Liver (tissue), 9 donors: ENCODE results near the gene MST1R. TPM values are rescaled to one million over a fixed set of nuclear protein-coding genes. Genes with fewer than 3 reads are reported as not detected.

ENCODE experiments used
- DNase-seq: peaks from one replicate; pipeline ENCODE4 v3.0.0-alpha.2; 2017; ENCODE audit warnings: low spot score
- H3K27ac ChIP-seq, 2 donors: one replicate each; pipeline ENCODE4 v1.7.0; 2013; ENCODE audit warnings: inconsistent platforms in 2 of 2, low read length in 2 of 2, control low read depth in 1 of 2, low read depth in 1 of 2, mild to moderate bottlenecking in 1 of 2
- H3K27me3 ChIP-seq, 4 donors: one replicate each; pipeline versions ENCODE4 v1.6.1 to v1.7.0; 2013; ENCODE audit warnings: low read length in 3 of 4, inconsistent platforms in 1 of 4, mild to moderate bottlenecking in 1 of 4, moderate library complexity in 1 of 4; ENCODE audit not compliant: control insufficient read depth in 4 of 4, insufficient read depth in 4 of 4
- H3K36me3 ChIP-seq, 4 donors: one replicate each; pipeline versions ENCODE4 v1.6.1 to v1.7.0; 2013; ENCODE audit warnings: low read length in 3 of 4, mild to moderate bottlenecking in 3 of 4, low read depth in 1 of 4, moderate library complexity in 1 of 4; ENCODE audit not compliant: control insufficient read depth in 4 of 4, insufficient read depth in 3 of 4
- H3K4me1 ChIP-seq, 4 donors: one replicate each; pipeline versions ENCODE4 v1.6.1 to v1.7.0; 2013; ENCODE audit warnings: low read length in 3 of 4, mild to moderate bottlenecking in 3 of 4, moderate library complexity in 1 of 4; ENCODE audit not compliant: control insufficient read depth in 4 of 4, insufficient read depth in 4 of 4
- H3K4me3 ChIP-seq, 3 donors: one replicate each; pipeline versions ENCODE4 v1.6.1 to v1.7.0; 2013; ENCODE audit warnings: low read length in 3 of 3, control low read depth in 1 of 3, low read depth in 1 of 3, mild to moderate bottlenecking in 1 of 3
- H3K9ac ChIP-seq, 2 donors: one replicate each; pipeline ENCODE4 v1.7.0; 2013; ENCODE audit warnings: low read length in 2 of 2, mild to moderate bottlenecking in 2 of 2, moderate library complexity in 2 of 2, control low read depth in 1 of 2, low read depth in 1 of 2
- H3K9me3 ChIP-seq, 4 donors: one replicate each; pipeline versions ENCODE4 v1.6.1 to v1.7.0; 2013; ENCODE audit warnings: low read length in 3 of 4; ENCODE audit not compliant: control insufficient read depth in 4 of 4
- EGR1 ChIP-seq, 2 donors: IDR thresholded peaks; 2 replicates each; pipeline ENCODE4 v1.6.1; 2016 to 2018; ENCODE audit warnings: antibody characterized with exemption in 2 of 2, low read depth in 2 of 2
- FOXA2 ChIP-seq: IDR thresholded peaks from 2 replicates; pipeline ENCODE4 v1.6.1; 2016; ENCODE audit warnings: antibody characterized with exemption
- GABPA ChIP-seq, 2 donors: IDR thresholded peaks in 1 of 2; conservative IDR thresholded peaks in 1 of 2; 2 replicates each; pipeline ENCODE4 v1.6.1; 2016; ENCODE audit warnings: antibody characterized with exemption in 2 of 2, mild to moderate bottlenecking in 1 of 2, moderate library complexity in 1 of 2
- HNF4A ChIP-seq, 2 donors: conservative IDR thresholded peaks; 2 replicates each; pipeline ENCODE4 v1.6.1; 2016; ENCODE audit warnings: antibody characterized with exemption in 2 of 2, mild to moderate bottlenecking in 2 of 2
- JUND ChIP-seq, 2 donors: IDR thresholded peaks; 2 replicates each; pipeline ENCODE4 v1.6.1; 2016; ENCODE audit warnings: antibody characterized with exemption in 2 of 2
- NR2F2 ChIP-seq: IDR thresholded peaks from 2 replicates; pipeline ENCODE4 v1.6.1; 2016; ENCODE audit warnings: antibody characterized with exemption
- RAD21 ChIP-seq, 2 donors: IDR thresholded peaks; 2 replicates each; pipeline ENCODE4 v1.6.1; 2016; ENCODE audit warnings: antibody characterized with exemption in 2 of 2, mild to moderate bottlenecking in 2 of 2
- RXRA ChIP-seq, 2 donors: IDR thresholded peaks; 2 replicates each; pipeline ENCODE4 v1.6.1; 2017 to 2018; ENCODE audit warnings: antibody characterized with exemption in 2 of 2, mild to moderate bottlenecking in 1 of 2
- SP1 ChIP-seq: IDR thresholded peaks from 2 replicates; pipeline ENCODE4 v1.6.1; 2018; ENCODE audit warnings: antibody characterized with exemption, mild to moderate bottlenecking
- YY1 ChIP-seq: IDR thresholded peaks from 2 replicates; pipeline ENCODE4 v1.6.1; 2016; ENCODE audit warnings: antibody characterized with exemption, mild to moderate bottlenecking
- WGBS: extraction: QIAGEN DNeasy Blood & Tissue Kit; methylation state at CpG from one replicate; pipeline ENCODE4 v1.1.7; 2013; 5-methylcytosine and 5-hydroxymethylcytosine counted together
- polyA plus RNA-seq, 2 donors: library from polyadenylated mRNA; stranded (reverse) in 1 of 2; unstranded in 1 of 2; fragments of 200-250 nt in 1 of 2; fragments of >200 nt in 1 of 2; fragmentation: Nextera tagmentation in 1 of 2; extraction: Ambion mirVana in 1 of 2; gene quantifications; one replicate each; pipeline versions ENCODE4 v1.2.1 to v1.2.3, GENCODE V29; 2013 to 2015
- total RNA-seq, 2 donors: library from RNA; depleted of rRNA; stranded (reverse); fragments of >200 nt; gene quantifications; one replicate each; pipeline ENCODE4 v1.2.3, GENCODE V29; 2014
- TF ChIP-seq, protein P1 (sequence below): IDR thresholded peaks from 2 replicates; pipeline ENCODE4 v1.6.1; 2016; ENCODE audit warnings: antibody characterized with exemption
- TF ChIP-seq, protein P2 (sequence below): IDR thresholded peaks from 2 replicates; pipeline ENCODE4 v1.6.1; 2016; ENCODE audit warnings: antibody characterized with exemption
- TF ChIP-seq, protein P3 (sequence below): IDR thresholded peaks from 2 replicates; pipeline ENCODE4 v1.6.1; 2016; ENCODE audit warnings: antibody characterized with exemption, mild to moderate bottlenecking
- TF ChIP-seq, protein P4 (sequence below): IDR thresholded peaks from 2 replicates; pipeline ENCODE4 v1.6.1; 2016; ENCODE audit warnings: antibody characterized with exemption
- TF ChIP-seq, protein P5 (sequence below): fragments of 150-350 bp; IDR thresholded peaks from 2 replicates; pipeline ENCODE4 v1.5.1; 2017; ENCODE audit warnings: improper control_type of control experiment, low read depth, low read length; ENCODE audit not compliant: missing input control
- donor health status: healthy.
- donor health status: healthy.
- donor health status: healthy.
- donor health status: healthy.
- donor health status: healthy.

Gene MST1R
- total RNA-seq (under 1 TPM; 0.23 to 0.42 TPM), polyA plus RNA-seq (under 1 TPM; 0.10 to 0.56 TPM)

DNA sequence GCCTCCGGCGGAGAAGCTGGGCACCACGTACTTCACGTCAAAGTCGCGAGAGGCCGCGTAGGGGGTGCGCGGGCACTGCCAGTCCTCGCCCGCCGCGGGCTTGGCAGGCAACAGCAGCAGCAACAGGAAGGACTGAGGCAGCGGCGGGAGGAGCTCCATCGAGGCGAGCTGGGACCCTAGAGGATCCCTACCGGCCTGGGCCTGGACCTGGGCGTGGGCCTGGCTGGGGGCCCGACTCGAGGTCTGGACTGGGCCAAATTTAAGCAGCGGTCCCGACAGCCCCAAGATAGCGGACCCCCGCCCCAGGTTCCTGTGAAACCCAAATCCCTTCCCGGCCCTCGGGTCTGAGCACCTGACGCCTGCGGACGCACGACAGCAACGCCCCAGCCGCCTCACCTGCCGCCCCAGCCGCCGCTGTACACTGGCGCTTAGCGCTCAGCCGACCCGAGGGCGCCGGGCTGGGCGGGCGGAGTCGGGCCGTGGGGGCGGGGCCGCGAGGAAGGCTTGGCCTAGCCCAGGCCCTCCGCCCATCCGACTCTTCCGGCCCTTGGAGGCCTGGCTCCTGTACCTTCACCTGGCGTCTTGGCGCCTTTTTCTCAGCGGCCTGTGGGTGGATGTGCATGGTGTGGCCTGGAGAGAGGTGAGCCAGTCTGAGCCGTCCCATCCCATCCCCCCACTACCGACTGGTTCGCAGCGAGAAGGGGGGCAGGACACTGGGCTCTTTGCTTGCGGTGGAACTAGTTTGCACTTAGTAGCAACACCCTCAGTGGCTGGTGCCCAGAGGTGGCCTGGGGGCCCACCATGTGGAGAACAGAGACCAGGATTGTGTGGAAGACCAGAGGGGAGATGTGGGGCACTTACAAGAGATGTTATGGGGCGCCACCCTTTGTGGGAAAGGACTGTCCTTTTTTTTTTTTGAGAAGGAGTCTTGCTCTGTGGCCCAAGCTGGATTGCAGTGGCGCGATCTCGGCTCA lies at the start of gene MST1R:
Gene MST1R, minus strand, starts transcription at position 423 of the 974 bp plus-strand sequence. Its CDS starts 264 bp downstream, at position 159.
- peak; percentile 84 for DNase-seq
- peaks cover 4 to 14% (median 6%) of the 10 kb centered on the region in 4 donors for H3K4me1 ChIP-seq
- TF ChIP-seq RAD21 (IDR thresholded peaks at IDR 0.05) (peak in 1 of 2 donors; percentile 14), FOXA2 (no peak)
- TF ChIP-seq, protein P1, sequence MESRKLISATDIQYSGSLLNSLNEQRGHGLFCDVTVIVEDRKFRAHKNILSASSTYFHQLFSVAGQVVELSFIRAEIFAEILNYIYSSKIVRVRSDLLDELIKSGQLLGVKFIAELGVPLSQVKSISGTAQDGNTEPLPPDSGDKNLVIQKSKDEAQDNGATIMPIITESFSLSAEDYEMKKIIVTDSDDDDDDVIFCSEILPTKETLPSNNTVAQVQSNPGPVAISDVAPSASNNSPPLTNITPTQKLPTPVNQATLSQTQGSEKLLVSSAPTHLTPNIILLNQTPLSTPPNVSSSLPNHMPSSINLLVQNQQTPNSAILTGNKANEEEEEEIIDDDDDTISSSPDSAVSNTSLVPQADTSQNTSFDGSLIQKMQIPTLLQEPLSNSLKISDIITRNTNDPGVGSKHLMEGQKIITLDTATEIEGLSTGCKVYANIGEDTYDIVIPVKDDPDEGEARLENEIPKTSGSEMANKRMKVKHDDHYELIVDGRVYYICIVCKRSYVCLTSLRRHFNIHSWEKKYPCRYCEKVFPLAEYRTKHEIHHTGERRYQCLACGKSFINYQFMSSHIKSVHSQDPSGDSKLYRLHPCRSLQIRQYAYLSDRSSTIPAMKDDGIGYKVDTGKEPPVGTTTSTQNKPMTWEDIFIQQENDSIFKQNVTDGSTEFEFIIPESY = no peak
- TF ChIP-seq, protein P2, sequence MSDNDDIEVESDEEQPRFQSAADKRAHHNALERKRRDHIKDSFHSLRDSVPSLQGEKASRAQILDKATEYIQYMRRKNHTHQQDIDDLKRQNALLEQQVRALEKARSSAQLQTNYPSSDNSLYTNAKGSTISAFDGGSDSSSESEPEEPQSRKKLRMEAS = no peak
- TF ChIP-seq, protein P3, sequence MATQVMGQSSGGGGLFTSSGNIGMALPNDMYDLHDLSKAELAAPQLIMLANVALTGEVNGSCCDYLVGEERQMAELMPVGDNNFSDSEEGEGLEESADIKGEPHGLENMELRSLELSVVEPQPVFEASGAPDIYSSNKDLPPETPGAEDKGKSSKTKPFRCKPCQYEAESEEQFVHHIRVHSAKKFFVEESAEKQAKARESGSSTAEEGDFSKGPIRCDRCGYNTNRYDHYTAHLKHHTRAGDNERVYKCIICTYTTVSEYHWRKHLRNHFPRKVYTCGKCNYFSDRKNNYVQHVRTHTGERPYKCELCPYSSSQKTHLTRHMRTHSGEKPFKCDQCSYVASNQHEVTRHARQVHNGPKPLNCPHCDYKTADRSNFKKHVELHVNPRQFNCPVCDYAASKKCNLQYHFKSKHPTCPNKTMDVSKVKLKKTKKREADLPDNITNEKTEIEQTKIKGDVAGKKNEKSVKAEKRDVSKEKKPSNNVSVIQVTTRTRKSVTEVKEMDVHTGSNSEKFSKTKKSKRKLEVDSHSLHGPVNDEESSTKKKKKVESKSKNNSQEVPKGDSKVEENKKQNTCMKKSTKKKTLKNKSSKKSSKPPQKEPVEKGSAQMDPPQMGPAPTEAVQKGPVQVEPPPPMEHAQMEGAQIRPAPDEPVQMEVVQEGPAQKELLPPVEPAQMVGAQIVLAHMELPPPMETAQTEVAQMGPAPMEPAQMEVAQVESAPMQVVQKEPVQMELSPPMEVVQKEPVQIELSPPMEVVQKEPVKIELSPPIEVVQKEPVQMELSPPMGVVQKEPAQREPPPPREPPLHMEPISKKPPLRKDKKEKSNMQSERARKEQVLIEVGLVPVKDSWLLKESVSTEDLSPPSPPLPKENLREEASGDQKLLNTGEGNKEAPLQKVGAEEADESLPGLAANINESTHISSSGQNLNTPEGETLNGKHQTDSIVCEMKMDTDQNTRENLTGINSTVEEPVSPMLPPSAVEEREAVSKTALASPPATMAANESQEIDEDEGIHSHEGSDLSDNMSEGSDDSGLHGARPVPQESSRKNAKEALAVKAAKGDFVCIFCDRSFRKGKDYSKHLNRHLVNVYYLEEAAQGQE = no peak
- H3K4me3 ChIP-seq = peak within 1 kb of the TSS in 2 of 3 donors; percentile 34 to 37
- 36% methylated on average over 65 of the region's 65 CpGs for WGBS
- H3K27ac ChIP-seq = no peak within 1 kb of the TSS
- H3K36me3 ChIP-seq = peaks cover 0 to under 1% (median 0%) of the 10 kb centered on the region in 4 donors
- no peaks in the 10 kb centered on the region for H3K9me3 ChIP-seq
- peak within 1 kb of the TSS in 1 of 2 donors; percentile 28 for H3K9ac ChIP-seq
- H3K27me3 ChIP-seq = no peaks in the 10 kb centered on the region

DNA sequence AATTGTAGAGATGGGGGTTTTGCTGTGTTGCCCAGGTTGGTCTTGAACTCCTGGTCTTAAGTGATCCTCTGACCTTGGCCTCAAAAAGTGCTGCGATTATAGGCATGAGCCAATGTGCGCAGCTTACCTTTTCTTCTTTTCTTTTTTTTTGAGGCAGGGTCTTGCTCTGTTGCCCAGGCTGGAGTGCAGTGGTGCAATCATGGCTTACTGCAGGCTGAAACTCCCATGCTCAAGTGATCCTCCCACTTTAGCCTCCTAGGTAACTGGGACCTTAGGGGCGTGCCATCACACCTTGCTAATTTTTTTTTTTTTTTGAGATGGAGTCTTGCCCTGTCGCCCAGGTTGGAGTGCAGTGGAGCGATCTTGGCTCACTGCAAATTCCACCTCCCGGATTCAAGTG lies 49.3 kb upstream of the MST1R start:
- Histone ChIP-seq H3K4me1 (peaks cover 4 to 9% (median 6%) of the 10 kb centered on the region in 4 donors), H3K36me3 (no peaks in the 10 kb centered on the region)
- WGBS = 96% methylated on average over 6 of the region's 6 CpGs

More for the DNA sequence above, 49.3 kb upstream of the MST1R start:
- TF ChIP-seq SP1 (no peak), RAD21 (IDR thresholded peaks at IDR 0.05) (no peak), HNF4A (conservative IDR thresholded peaks at IDR 0.05) (no peak), EGR1 (IDR thresholded peaks at IDR 0.05; ENCODE audit: low read depth in 2 of 2) (no peak), JUND (IDR thresholded peaks at IDR 0.05) (no peak), FOXA2 (no peak), YY1 (no peak), RXRA (IDR thresholded peaks at IDR 0.05) (no peak), GABPA (IDR thresholded peaks at IDR 0.05 in 1 of 2, conservative IDR thresholded peaks at IDR 0.05 in 1 of 2) (no peak), NR2F2 (no peak)
- TF ChIP-seq, protein P1 = no peak
- TF ChIP-seq, protein P4, sequence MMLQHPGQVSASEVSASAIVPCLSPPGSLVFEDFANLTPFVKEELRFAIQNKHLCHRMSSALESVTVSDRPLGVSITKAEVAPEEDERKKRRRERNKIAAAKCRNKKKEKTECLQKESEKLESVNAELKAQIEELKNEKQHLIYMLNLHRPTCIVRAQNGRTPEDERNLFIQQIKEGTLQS = no peak
- TF ChIP-seq, protein P2 = no peak
- TF ChIP-seq, protein P5, sequence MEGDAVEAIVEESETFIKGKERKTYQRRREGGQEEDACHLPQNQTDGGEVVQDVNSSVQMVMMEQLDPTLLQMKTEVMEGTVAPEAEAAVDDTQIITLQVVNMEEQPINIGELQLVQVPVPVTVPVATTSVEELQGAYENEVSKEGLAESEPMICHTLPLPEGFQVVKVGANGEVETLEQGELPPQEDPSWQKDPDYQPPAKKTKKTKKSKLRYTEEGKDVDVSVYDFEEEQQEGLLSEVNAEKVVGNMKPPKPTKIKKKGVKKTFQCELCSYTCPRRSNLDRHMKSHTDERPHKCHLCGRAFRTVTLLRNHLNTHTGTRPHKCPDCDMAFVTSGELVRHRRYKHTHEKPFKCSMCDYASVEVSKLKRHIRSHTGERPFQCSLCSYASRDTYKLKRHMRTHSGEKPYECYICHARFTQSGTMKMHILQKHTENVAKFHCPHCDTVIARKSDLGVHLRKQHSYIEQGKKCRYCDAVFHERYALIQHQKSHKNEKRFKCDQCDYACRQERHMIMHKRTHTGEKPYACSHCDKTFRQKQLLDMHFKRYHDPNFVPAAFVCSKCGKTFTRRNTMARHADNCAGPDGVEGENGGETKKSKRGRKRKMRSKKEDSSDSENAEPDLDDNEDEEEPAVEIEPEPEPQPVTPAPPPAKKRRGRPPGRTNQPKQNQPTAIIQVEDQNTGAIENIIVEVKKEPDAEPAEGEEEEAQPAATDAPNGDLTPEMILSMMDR = no peak
- H3K4me3 ChIP-seq = no peak overlapping the region
- H3K9ac ChIP-seq = no peak overlapping the region
- H3K9me3 ChIP-seq = no peaks in the 10 kb centered on the region
- H3K27me3 ChIP-seq = no peaks in the 10 kb centered on the region
- H3K27ac ChIP-seq = no peak overlapping the region
- no peak for DNase-seq
